Stimulated activated CD4-positive, alpha-beta T cell treated with anti-CD3 and anti-CD28 coated beads, Interleukin-2, amount 100 ng/mL, for 48 hours (primary cell): ENCODE measurements around the gene WDPCP.
"Not testable (repeated sequence)": the region's sequence is repeated elsewhere in the genome, so short reads cannot be mapped to it uniquely, and the experiment has no call there.

ENCODE experiments used
- DNase-seq, 2 donors: peaks; one replicate each; pipeline ENCODE4 v3.0.0-alpha.2; 2020

Gene WDPCP

GRCh38 chr2:63092401-63092800, 495.9 kb downstream of the WDPCP start:
- no peak for DNase-seq

- DNase-seq, result no peak
Observed at GRCh38 chr2:63086687-63087086, 501.6 kb downstream of the WDPCP start.

DNA sequence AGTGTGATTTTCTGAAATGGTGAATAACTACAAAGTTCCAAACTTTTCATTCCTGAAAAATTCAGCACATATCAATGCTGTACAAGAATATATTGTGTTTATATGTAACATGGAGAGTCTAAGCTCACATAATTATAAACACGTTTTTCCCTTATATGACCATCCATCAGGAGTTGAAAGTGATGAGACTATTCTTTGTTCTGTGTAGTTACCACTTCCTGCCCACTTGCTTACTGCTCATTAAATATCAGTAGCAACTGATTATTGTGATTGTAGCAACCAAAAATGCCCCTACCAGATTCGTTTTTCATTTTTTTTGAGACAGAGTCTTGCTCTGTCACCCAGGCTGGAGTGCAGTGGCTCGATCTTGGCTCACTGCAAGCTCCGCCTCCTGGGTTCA, 506.9 kb downstream of the WDPCP start:
- DNase-seq, result no peak

DNA sequence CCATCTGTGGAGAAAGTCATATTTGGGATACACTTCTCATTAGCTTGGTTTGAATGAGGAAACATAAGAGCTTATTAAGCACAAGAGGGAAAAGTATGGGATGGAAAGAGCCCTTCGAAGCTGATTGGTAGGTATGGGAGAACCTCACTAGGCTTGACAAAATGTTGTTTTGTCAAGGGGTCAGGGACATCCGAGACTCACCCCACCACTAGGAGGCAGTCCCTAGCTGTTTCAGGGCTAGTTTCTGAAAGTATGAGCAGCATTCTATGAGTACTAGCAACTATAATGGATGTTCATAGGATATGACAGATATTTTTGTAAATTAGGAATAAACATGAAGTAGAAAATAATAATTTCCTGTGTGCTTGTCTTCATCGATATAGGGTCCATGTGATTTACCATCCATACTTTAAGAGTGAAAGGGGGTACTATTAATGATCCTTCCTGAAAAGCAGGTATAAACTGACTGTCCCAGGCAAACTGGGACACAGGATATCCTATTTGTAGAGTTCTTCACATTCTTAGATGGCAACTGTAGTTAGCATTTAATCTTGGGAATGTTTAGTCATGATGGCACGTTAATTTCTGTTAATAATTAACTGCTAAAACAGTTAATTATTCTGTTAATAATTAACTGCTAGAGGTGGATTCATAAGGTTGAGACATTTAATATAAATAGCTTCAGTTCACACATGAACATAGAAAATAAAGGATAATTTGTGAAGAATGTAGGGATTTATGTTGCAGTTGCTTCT, 509.2 kb downstream of the WDPCP start:
- DNase-seq, result no peak

DNA sequence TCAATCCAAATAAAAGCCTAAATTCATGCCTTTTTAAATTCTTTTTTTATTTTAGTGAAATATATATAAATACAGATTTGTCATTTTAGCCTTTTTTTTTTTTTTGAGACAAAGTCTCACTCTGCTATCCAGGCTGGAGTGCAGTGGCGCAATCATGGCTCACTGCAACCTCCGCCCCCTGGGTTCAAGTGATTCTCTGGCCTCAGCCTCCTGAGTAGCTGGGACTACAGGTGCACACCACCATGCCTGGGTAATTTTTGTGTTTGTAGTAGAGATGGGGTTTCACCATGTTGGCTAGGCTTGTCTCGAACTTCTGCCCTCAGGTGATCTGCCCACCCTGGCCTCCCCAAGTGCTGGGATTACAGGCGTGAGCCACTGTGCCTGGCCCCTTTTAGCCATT, 513.9 kb downstream of the WDPCP start:
- not testable (repeated sequence) for DNase-seq

- no peak for DNase-seq
Observed at GRCh38 chr2:63073994-63074393, 514.3 kb downstream of the WDPCP start.

DNA sequence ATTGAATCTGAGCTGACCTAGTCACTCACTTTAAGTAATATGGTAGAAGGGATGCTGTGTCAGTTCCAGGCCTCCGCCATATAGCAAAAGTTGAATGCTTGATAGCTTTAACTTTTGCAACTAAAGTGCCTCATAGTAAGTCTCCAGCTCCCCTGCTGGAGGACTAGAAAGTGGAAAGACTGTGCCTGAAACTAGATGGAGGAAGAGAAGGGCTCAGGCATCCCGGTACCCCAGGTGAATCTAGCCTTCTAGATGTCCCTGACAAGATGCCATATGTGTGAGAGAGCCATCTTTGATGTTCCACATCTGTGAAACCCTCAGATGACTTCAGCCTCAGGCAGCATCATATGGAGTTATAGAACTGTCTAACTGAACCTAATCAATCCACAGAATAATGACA, 516.6 kb downstream of the WDPCP start:
- DNase-seq, result no peak
